Endodermal cell (in vitro differentiated cells): ENCODE measurements around the gene C17orf100. TPM values are rescaled to one million over a fixed set of nuclear protein-coding genes. Genes with fewer than 3 reads are reported as not detected.

Experiments used
- DNase-seq: peaks from one replicate; pipeline ENCODE4 v3.0.0-alpha.2; 2017
- H3K27ac ChIP-seq: 2 replicates; pipeline ENCODE4 v1.5.1; 2013; ENCODE audit warnings: mild to moderate bottlenecking, low read depth, low read length, moderate library complexity
- H3K27me3 ChIP-seq: 2 replicates; pipeline ENCODE4 v1.6.1; 2013; ENCODE audit warnings: mild to moderate bottlenecking, low read length, moderate library complexity; ENCODE audit not compliant: insufficient read depth, control insufficient read depth, poor library complexity, severe bottlenecking
- H3K36me3 ChIP-seq: 2 replicates; pipeline ENCODE4 v1.7.0; 2013; ENCODE audit warnings: mild to moderate bottlenecking, low read length, moderate library complexity; ENCODE audit not compliant: control insufficient read depth, insufficient read depth
- H3K4me1 ChIP-seq: one replicate; pipeline ENCODE4 v1.7.0; 2013; ENCODE audit warnings: low read length; ENCODE audit not compliant: control insufficient read depth, insufficient read depth
- H3K4me3 ChIP-seq: 2 replicates; pipeline ENCODE4 v1.5.1; 2013; ENCODE audit warnings: mild to moderate bottlenecking, low read length, moderate library complexity
- H3K9ac ChIP-seq: 2 replicates; pipeline ENCODE4 v1.6.1; 2013; ENCODE audit warnings: mild to moderate bottlenecking, low read length, moderate library complexity; ENCODE audit not compliant: poor library complexity, severe bottlenecking; ENCODE audit errors: extremely low read depth
- H3K9me3 ChIP-seq: 2 replicates; pipeline ENCODE4 v1.6.1; 2013; ENCODE audit warnings: mild to moderate bottlenecking, low read length, moderate library complexity; ENCODE audit not compliant: control insufficient read depth
- H3K27ac Mint-ChIP-seq: 2 replicates; pipeline ENCODE4 v1.8.0; 2020; ENCODE audit warnings: mixed read lengths
- H3K27me3 Mint-ChIP-seq: 2 replicates; pipeline ENCODE4 v1.8.0; 2021; ENCODE audit warnings: mild to moderate bottlenecking, mixed read lengths; ENCODE audit not compliant: insufficient read depth
- H3K36me3 Mint-ChIP-seq: 2 replicates; pipeline ENCODE4 v1.8.0; 2020; ENCODE audit warnings: low read depth, mixed read lengths
- H3K4me1 Mint-ChIP-seq: 2 replicates; pipeline ENCODE4 v1.8.0; 2020; ENCODE audit warnings: mixed read lengths
- H3K4me3 Mint-ChIP-seq: 2 replicates; pipeline ENCODE4 v1.8.0; 2020; ENCODE audit warnings: mild to moderate bottlenecking, moderate library complexity, mixed read lengths
- H3K9me3 Mint-ChIP-seq: 2 replicates; pipeline ENCODE4 v1.8.0; 2020; ENCODE audit warnings: mild to moderate bottlenecking, mixed read lengths
- CTCF ChIP-seq: fragments of 200-600 bp; sonication (generic); conservative IDR thresholded peaks from 2 replicates; pipeline ENCODE4 v1.5.0; 2021; ENCODE audit warnings: antibody characterized with exemption, mild to moderate bottlenecking
- WGBS, 2 experiments: methylation state at CpG; one replicate each; pipeline versions ENCODE4 v1.1.5 to v1.1.7; 2013; ENCODE audit warnings: missing lambda C conversion rate in 2 of 2, mixed read lengths in 1 of 2; ENCODE audit not compliant: insufficient coverage in 1 of 2, insufficient read length in 1 of 2; 5-methylcytosine and 5-hydroxymethylcytosine counted together
- total RNA-seq, 2 donors: library from RNA; stranded (reverse); fragmentation: NEBNext Ultra II Directional in 1 of 2; extraction: Animal tissue kit (Norgen Biotek cat#: 25700) in 1 of 2; gene quantifications; 2 replicates in 1 of 2; 3 replicates in 1 of 2; pipeline ENCODE4 v1.2.1, GENCODE V29; 2021

The C17orf100 gene
- total RNA-seq, 2 donors from 2014 or later = 2.7 to 3.0 TPM

GRCh38 chr17:6670571-6670970, 19.0 kb downstream of the C17orf100 start:
- Mint-ChIP-seq H3K36me3 (no peaks in the 10 kb centered on the region), H3K9me3 (no peaks in the 10 kb centered on the region), H3K4me3 (no peak overlapping the region), H3K27ac (no peak overlapping the region), H3K4me1 (peaks cover 3% of the 10 kb centered on the region), H3K27me3 (peaks cover 15% of the 10 kb centered on the region)
- WGBS, 2 experiments = 93 to 96% methylated on average over 7 to 8 of the region's 8 CpGs
- H3K9ac ChIP-seq = no peak overlapping the region
- TF ChIP-seq CTCF = no peak
- H3K4me3 ChIP-seq = no peak overlapping the region
- no peaks in the 10 kb centered on the region for H3K4me1 ChIP-seq
- peak; percentile 10 for DNase-seq
- H3K9me3 ChIP-seq = no peaks in the 10 kb centered on the region
- no peaks in the 10 kb centered on the region for H3K27me3 ChIP-seq
- H3K27ac ChIP-seq = no peak overlapping the region
- H3K36me3 ChIP-seq = no peaks in the 10 kb centered on the region

GRCh38 chr17:6670999-6671398, 19.4 kb downstream of the C17orf100 start:
- Mint-ChIP-seq H3K27ac (no peak overlapping the region), H3K4me1 (peaks cover 3% of the 10 kb centered on the region), H3K9me3 (no peaks in the 10 kb centered on the region), H3K27me3 (peaks cover 13% of the 10 kb centered on the region), H3K36me3 (no peaks in the 10 kb centered on the region), H3K4me3 (no peak overlapping the region)
- WGBS, 2 experiments = 92 to 97% methylated on average over 5 to 6 of the region's 6 CpGs
- no peak for TF ChIP-seq CTCF
- H3K9ac ChIP-seq = no peak overlapping the region
- no peaks in the 10 kb centered on the region for H3K9me3 ChIP-seq
- no peaks in the 10 kb centered on the region for H3K27me3 ChIP-seq
- H3K36me3 ChIP-seq = no peaks in the 10 kb centered on the region
- H3K27ac ChIP-seq = no peak overlapping the region
- peak; percentile 52 for DNase-seq
- H3K4me1 ChIP-seq = no peaks in the 10 kb centered on the region
- H3K4me3 ChIP-seq = no peak overlapping the region

GRCh38 chr17:6671431-6671830, 19.9 kb downstream of the C17orf100 start:
- no peaks in the 10 kb centered on the region for H3K27me3 ChIP-seq
- H3K4me3 ChIP-seq = no peak overlapping the region
- H3K36me3 ChIP-seq = no peaks in the 10 kb centered on the region
- H3K4me1 ChIP-seq = no peaks in the 10 kb centered on the region
- Mint-ChIP-seq H3K9me3 (no peaks in the 10 kb centered on the region), H3K27me3 (peaks cover 13% of the 10 kb centered on the region), H3K4me3 (no peak overlapping the region), H3K36me3 (no peaks in the 10 kb centered on the region), H3K4me1 (peaks cover 5% of the 10 kb centered on the region), H3K27ac (no peak overlapping the region)
- H3K9ac ChIP-seq = no peak overlapping the region
- TF ChIP-seq CTCF = no peak
- no peak overlapping the region for H3K27ac ChIP-seq
- 89 to 94% methylated on average over 4 to 7 of the region's 7 CpGs for WGBS, 2 experiments
- H3K9me3 ChIP-seq = no peaks in the 10 kb centered on the region
- DNase-seq = peak; percentile 47
